ENCODE results near the gene RHBDF1.
A peak's percentile ranks its signal among the peaks of the same experiment; 100 is the strongest.

The RHBDF1 gene, protein sequence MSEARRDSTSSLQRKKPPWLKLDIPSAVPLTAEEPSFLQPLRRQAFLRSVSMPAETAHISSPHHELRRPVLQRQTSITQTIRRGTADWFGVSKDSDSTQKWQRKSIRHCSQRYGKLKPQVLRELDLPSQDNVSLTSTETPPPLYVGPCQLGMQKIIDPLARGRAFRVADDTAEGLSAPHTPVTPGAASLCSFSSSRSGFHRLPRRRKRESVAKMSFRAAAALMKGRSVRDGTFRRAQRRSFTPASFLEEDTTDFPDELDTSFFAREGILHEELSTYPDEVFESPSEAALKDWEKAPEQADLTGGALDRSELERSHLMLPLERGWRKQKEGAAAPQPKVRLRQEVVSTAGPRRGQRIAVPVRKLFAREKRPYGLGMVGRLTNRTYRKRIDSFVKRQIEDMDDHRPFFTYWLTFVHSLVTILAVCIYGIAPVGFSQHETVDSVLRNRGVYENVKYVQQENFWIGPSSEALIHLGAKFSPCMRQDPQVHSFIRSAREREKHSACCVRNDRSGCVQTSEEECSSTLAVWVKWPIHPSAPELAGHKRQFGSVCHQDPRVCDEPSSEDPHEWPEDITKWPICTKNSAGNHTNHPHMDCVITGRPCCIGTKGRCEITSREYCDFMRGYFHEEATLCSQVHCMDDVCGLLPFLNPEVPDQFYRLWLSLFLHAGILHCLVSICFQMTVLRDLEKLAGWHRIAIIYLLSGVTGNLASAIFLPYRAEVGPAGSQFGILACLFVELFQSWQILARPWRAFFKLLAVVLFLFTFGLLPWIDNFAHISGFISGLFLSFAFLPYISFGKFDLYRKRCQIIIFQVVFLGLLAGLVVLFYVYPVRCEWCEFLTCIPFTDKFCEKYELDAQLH

GRCh38 chr16:72561-73548, at the start of gene RHBDF1:
Gene RHBDF1 (minus strand): TSS chr16:72631. CDS start chr16:65015, 7,616 bp downstream.
- Histone ChIP-seq H3K9ac (peak within 1 kb of the TSS; percentile 67 to 79 (median 76)), H3K4me2 (peak within 1 kb of the TSS; percentile 96 to 100 (median 99)), H3K36me3 (no peaks in the 10 kb centered on the region), H3K27ac (peak within 1 kb of the TSS; percentile 35 to 99 (median 64); a peak in 21 of 22 replicates), H4K20me1 (peaks cover 0 to 40% (median 15%) of the 10 kb centered on the region in 11 experiments; a peak in 13 of 22 replicates), H3K9me3 (replicated peaks in 1 of 11) (no peaks in the 10 kb centered on the region), H3K27me3 (peaks cover 18 to 56% (median 47%) of the 10 kb centered on the region in 11 experiments), H3K4me3 (peak within 1 kb of the TSS; percentile 51 to 77 (median 64)), H3K4me1 (peaks cover 49 to 96% (median 85%) of the 10 kb centered on the region in 10 experiments)
- no peak for TF ChIP-seq Cebpa-rat (IDR thresholded peaks at IDR 0.05)

DNA sequence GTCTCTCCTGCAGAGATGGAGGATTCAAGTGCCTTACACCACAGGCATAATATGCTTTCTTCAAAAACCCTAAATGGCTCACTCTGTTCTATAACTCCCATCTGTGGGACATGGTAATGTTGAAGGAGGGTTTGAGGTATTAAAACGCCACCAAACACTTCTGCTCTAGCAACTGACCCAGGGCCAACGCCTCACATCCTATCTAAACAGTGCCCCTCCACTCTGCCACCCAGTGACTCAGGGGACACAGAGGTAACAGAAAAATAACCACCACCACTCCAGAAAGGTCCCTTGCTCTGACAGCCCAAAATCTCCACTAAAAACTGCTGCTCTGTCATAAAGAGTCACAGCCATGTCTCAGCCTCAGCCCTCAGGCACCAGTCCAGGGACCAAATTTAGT, 48.3 kb upstream of the RHBDF1 start:
- Histone ChIP-seq H3K9me3 (replicated peaks in 1 of 11) (no peaks in the 10 kb centered on the region), H3K36me3 (peaks cover 42 to 81% (median 56%) of the 10 kb centered on the region in 11 experiments), H3K27me3 (no peaks in the 10 kb centered on the region), H3K4me3 (no peak overlapping the region), H4K20me1 (peaks cover 22 to 83% (median 65%) of the 10 kb centered on the region in 11 experiments; a peak in 20 of 22 replicates), H3K9ac (peak overlapping the region in 3 of 11 experiments; percentile 10 to 41 (median 28); a peak in 2 of 22 replicates), H3K27ac (no peak overlapping the region), H3K4me2 (no peak overlapping the region), H3K4me1 (peaks cover 0 to 14% (median 6%) of the 10 kb centered on the region in 10 experiments; a peak in 9 of 20 replicates)
- TF ChIP-seq Cebpa-rat (IDR thresholded peaks at IDR 0.05): no peak

GRCh38 chr16:119835-120491, 47.5 kb upstream of the RHBDF1 start:
- H3K9ac ChIP-seq: peak overlapping the region in 5 of 11 experiments; percentile 1 to 41 (median 10); a peak in 2 of 22 replicates
- no peak for TF ChIP-seq Cebpa-rat (IDR thresholded peaks at IDR 0.05)
- H4K20me1 ChIP-seq: peaks cover 22 to 75% (median 58%) of the 10 kb centered on the region in 11 experiments; a peak in 20 of 22 replicates

GRCh38 chr16:119295-119694, 46.9 kb upstream of the RHBDF1 start:
- peak overlapping the region in 3 of 11 experiments; percentile 1 to 41 (median 8); a peak in 1 of 22 replicates for H3K9ac ChIP-seq
- no peak overlapping the region for H3K27ac ChIP-seq
- peaks cover 0 to 15% (median 6%) of the 10 kb centered on the region in 10 experiments; a peak in 9 of 20 replicates for H3K4me1 ChIP-seq
- peaks cover 22 to 71% (median 57%) of the 10 kb centered on the region in 11 experiments; a peak in 20 of 22 replicates for H4K20me1 ChIP-seq
- H3K4me2 ChIP-seq: peak overlapping the region in 1 of 11 experiments; percentile 28; a peak in 1 of 22 replicates
- H3K9me3 ChIP-seq (replicated peaks in 1 of 11): no peaks in the 10 kb centered on the region
- no peak for TF ChIP-seq Cebpa-rat (IDR thresholded peaks at IDR 0.05)
- H3K27me3 ChIP-seq: no peaks in the 10 kb centered on the region
- no peak overlapping the region for H3K4me3 ChIP-seq
- peaks cover 49 to 81% (median 60%) of the 10 kb centered on the region in 11 experiments for H3K36me3 ChIP-seq

More at GRCh38 chr16:119835-120491, 47.5 kb upstream of the RHBDF1 start:
- Histone ChIP-seq H3K9me3 (replicated peaks in 1 of 11) (no peaks in the 10 kb centered on the region), H3K4me2 (peak overlapping the region in 2 of 11 experiments; percentile 18 to 28; a peak in 3 of 22 replicates), H3K36me3 (peaks cover 46 to 81% (median 60%) of the 10 kb centered on the region in 11 experiments), H3K27ac (no peak overlapping the region), H3K4me3 (no peak overlapping the region), H3K27me3 (no peaks in the 10 kb centered on the region), H3K4me1 (peaks cover 0 to 14% (median 6%) of the 10 kb centered on the region in 10 experiments; a peak in 9 of 20 replicates)

DNA sequence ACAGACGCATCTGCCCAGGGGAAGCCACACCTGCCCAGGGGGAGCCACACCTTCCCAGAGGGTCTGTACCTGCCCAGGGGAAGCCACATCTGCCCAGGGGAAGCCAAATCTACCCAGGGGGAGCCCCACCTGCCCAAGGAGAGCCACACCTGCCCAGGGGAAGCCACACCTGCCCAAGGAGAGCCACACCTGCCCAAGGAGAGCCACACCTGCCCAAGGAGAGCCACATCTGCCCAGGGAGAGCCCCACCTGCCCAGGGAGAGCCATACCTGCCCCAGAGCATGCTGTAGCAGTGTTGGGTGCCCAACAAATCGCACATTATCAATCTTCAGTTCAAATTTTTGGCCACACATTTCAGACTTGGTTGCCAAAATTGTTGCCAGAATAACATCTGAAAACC, 46.4 kb upstream of the RHBDF1 start:
- no peaks in the 10 kb centered on the region for H3K27me3 ChIP-seq
- no peak overlapping the region for H3K9ac ChIP-seq
- H4K20me1 ChIP-seq: peaks cover 22 to 67% (median 53%) of the 10 kb centered on the region in 11 experiments; a peak in 20 of 22 replicates
- no peak overlapping the region for H3K27ac ChIP-seq
- H3K4me3 ChIP-seq: no peak overlapping the region
- H3K9me3 ChIP-seq (replicated peaks in 1 of 11): no peaks in the 10 kb centered on the region
- no peak overlapping the region for H3K4me2 ChIP-seq
- peaks cover 50 to 81% (median 60%) of the 10 kb centered on the region in 11 experiments for H3K36me3 ChIP-seq
- peaks cover 0 to 19% (median 7%) of the 10 kb centered on the region in 10 experiments; a peak in 15 of 20 replicates for H3K4me1 ChIP-seq
- TF ChIP-seq Cebpa-rat (IDR thresholded peaks at IDR 0.05): no peak

DNA sequence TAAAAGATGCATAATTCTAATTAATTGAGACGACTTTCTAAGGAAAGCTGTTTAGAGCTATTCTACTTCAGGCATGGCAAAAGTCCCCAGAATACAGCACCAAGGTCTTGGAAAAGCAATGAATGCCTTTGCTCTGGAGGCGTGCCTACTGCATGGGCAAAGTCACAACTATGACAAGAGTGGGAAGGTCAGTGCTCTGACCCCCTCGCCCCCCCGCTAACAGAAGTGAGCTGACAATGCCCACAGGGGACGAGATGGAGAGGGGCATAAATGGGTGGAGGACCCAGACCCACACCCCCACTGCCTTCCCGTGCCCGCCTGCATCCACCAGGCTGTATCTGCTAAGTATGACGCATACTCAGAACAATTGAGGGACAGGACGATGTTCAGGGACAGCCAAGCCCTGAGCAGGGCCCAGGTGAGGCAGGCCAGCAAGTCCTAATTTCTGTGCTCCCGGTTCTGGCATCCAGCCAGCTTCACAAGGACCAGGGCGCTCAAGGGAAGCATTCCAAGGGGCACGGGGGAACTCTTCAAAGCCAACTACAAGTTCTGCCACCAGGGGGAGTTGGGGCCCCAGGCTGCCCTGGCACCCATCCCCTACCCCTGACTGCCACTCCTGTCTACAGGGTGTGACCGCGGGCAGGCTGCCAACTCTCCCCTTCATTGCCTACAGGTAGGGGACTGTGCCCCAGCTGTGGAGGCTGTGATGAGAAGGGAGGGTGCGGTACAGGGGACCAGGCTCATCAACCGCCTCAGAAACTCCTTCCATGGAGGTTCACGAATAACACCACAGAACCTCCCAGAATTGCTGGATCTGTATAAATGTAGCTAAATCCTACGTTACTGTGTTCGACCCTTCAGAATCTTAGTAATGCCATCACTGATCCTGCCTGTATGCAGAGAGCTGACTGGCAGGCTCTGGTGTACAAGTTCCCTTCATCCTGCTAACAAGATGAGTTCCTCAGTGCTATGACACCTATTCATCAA, 45.2 kb upstream of the RHBDF1 start:
- Histone ChIP-seq H3K27ac (no peak overlapping the region), H3K9me3 (replicated peaks in 1 of 11) (no peaks in the 10 kb centered on the region), H3K27me3 (no peaks in the 10 kb centered on the region), H3K9ac (no peak overlapping the region), H3K4me3 (no peak overlapping the region), H3K4me1 (peaks cover 0 to 29% (median 13%) of the 10 kb centered on the region in 10 experiments; a peak in 16 of 20 replicates), H4K20me1 (peaks cover 22 to 70% (median 51%) of the 10 kb centered on the region in 11 experiments; a peak in 20 of 22 replicates), H3K4me2 (no peak overlapping the region), H3K36me3 (peaks cover 45 to 81% (median 63%) of the 10 kb centered on the region in 11 experiments)
- TF ChIP-seq Cebpa-rat (IDR thresholded peaks at IDR 0.05): no peak

Measured in BLaER1 treated with 17β-estradiol and CSF1 and Interleukin-3, amounts not matched to agents 10 nM and 100 nM (cell line).